Subcutaneous adipose tissue (tissue), 4 donors: Measurements from ENCODE around the gene CNTNAP2. TPM values are rescaled to one million over a fixed set of nuclear protein-coding genes. Genes with fewer than 3 reads are reported as not detected.

Experiments
- total RNA-seq, 4 donors: library from RNA; depleted of rRNA; stranded (reverse); fragments of >200 nt; gene quantifications; one replicate each; pipeline ENCODE4 v1.1.0, GENCODE V29; 2016
- TF ChIP-seq, protein P1 (sequence below): fragments of 450-650 bp; IDR thresholded peaks from one replicate; pipeline ENCODE4 v1.5.1; 2016; ENCODE audit warnings: low read depth, mild to moderate bottlenecking, control low read depth, antibody characterized with exemption, moderate library complexity

CNTNAP2 gene
- total RNA-seq, 4 donors from 2014 or later, result not detected

- TF ChIP-seq, protein P1, sequence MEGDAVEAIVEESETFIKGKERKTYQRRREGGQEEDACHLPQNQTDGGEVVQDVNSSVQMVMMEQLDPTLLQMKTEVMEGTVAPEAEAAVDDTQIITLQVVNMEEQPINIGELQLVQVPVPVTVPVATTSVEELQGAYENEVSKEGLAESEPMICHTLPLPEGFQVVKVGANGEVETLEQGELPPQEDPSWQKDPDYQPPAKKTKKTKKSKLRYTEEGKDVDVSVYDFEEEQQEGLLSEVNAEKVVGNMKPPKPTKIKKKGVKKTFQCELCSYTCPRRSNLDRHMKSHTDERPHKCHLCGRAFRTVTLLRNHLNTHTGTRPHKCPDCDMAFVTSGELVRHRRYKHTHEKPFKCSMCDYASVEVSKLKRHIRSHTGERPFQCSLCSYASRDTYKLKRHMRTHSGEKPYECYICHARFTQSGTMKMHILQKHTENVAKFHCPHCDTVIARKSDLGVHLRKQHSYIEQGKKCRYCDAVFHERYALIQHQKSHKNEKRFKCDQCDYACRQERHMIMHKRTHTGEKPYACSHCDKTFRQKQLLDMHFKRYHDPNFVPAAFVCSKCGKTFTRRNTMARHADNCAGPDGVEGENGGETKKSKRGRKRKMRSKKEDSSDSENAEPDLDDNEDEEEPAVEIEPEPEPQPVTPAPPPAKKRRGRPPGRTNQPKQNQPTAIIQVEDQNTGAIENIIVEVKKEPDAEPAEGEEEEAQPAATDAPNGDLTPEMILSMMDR, result no peak
These were observed 1928.9 kb downstream of the CNTNAP2 start for GRCh38 chr7:148045521-148045920.

DNA sequence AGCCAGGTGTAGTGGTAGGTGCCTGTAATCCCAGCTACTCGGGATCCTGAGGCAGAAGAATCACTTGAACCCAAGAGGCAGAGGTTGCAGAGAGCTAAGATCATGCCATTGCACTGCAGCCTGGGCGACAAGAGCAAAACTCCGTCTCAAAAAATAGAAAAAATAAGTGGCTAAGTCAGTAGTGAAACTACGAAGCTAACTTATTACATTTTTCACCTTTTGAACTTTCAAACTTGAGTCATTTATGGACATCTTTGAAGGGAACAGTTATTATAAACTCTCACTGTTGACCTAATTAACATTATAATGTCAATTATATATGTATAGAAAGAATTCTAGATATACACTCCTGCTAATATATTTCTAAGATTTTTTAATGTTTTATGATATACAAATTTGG lies 1932.5 kb downstream of the CNTNAP2 start:
- TF ChIP-seq, protein P1, result no peak

- TF ChIP-seq, protein P1, result no peak
These were observed 1934.0 kb downstream of the CNTNAP2 start for GRCh38 chr7:148050492-148051158.

DNA sequence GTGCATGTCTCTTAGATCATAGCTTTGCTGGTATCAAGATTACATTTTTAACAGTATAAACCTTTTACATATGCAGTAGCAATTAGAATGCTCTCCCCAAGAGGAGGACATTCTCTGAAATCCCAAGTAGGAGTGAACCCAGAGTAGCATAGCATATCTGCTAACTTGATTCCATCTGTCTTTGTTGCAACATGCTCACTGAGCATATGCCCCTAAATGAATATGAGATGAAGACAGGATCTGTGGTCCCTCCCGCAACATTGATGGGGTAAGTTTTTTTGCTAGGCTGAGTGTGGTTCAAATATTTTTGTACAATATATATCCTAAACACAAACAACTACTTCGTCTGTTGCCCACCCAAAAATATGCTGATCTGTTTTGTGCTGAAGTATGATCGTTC lies 1939.8 kb downstream of the CNTNAP2 start:
- TF ChIP-seq, protein P1, result no peak

DNA sequence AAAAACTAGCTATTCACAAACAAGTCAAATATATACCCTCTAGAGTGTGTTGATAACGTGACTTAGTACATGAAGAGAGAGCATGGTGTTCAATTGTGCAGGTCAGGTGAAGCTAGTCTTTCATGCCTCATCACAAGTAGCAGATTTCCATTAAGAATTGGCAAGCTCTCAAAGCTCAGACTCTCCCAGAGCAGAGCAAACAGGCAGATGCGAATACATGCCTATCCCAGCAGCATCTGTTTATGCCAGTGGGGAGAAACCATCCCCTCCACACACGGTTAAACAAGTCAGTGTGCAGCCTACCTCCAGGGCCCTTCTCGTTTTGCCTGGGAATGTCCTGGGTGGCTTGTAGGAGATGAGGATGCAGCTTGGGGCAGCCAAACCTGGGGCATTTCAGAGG lies 1941.5 kb downstream of the CNTNAP2 start:
- TF ChIP-seq, protein P1, result no peak

DNA sequence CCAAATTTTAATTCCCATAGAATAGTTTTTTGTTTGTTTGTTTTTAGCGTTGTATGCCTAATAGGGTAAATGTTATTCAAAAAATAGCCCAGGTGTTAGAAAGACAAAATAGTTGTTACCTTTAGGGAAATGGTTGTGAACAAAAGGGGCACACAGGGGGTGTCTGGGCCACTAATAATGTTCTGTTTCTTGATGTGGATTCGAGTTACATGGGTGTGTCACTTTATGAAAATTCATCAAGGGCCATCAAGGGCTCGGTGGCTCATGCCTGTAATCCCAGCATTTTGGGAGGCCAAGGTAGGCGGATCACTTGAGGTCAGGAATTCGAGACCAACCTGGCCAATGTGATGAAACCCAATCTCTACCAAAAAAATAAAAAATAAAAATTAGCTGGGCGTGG lies 1942.2 kb downstream of the CNTNAP2 start:
- TF ChIP-seq, protein P1, result no peak

DNA sequence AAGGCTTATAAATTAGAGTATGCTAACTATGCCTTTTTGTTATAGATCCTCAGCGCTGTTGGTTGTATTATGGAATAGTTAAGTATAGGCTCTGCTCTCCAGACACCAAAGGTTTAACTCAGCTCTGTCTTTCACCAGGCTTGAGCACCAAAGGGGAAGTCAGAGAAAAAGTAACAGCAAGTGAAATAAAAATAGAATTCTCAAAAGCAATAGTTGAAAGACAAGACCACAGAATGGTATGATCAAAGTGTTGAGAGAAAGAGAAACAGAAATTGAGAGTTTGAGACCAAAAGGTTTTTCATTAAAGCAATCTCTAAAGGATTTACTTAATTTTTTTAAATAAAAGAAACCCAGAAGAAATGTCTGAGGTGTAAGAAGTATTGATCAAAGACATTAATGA lies 1944.1 kb downstream of the CNTNAP2 start:
- TF ChIP-seq, protein P1, result no peak
